IMR-90 (cell line): ENCODE data around the gene NTM. TPM values are rescaled to one million over a fixed set of nuclear protein-coding genes. Genes with fewer than 3 reads are reported as not detected.

Source experiments
- ATAC-seq: fragments of 200-7000 bp; cut with Tn5 transposase; 2 replicates; pipeline ENCODE4 v1.9.1; 2020; ENCODE audit warnings: low read depth, mild to moderate bottlenecking, moderate library complexity
- BruUV-seq: library from RNA; stranded (reverse); fragments of 400-500 nt; replicated peaks from 2 replicates; lab custom pipeline; 2021; lab: Mats Ljungman, UMichigan
- CTCF ChIA-PET: fragments of 300-600 bp; formaldehyde crosslinking; extraction: SDS; loops from one replicate; lab custom pipeline; 2021; ENCODE audit warnings: antibody characterized with exemption; lab: Yijun Ruan, JAX
- POLR2A ChIA-PET: fragments of 300-600 bp; sonication (Branson Sonifier 250); formaldehyde crosslinking; loops from one replicate; lab custom pipeline; 2022; ENCODE audit warnings: antibody characterized with exemption; ENCODE audit not compliant: unreplicated experiment; lab: Charles Lee
- DNase-seq: peaks from one replicate; pipeline ENCODE4 v3.0.0; 2013
- H2AFZ ChIP-seq: replicated peaks from 2 replicates; pipeline ENCODE3; 2013; ENCODE audit warnings: low read length, mild to moderate bottlenecking; ENCODE audit not compliant: poor library complexity
- H2AK5ac ChIP-seq: 2 replicates; pipeline ENCODE4 v1.6.1; 2013; ENCODE audit warnings: low read depth, low read length, inconsistent platforms
- H2AK9ac ChIP-seq: replicated peaks from 2 replicates; pipeline ENCODE3; 2013; ENCODE audit warnings: mild to moderate bottlenecking, low read depth, low read length, moderate library complexity; ENCODE audit not compliant: poor library complexity
- H2BK120ac ChIP-seq: 2 replicates; pipeline ENCODE4 v1.6.1; 2013; ENCODE audit warnings: low read depth, low read length, inconsistent platforms
- H2BK15ac ChIP-seq: 3 replicates; pipeline ENCODE4 v1.6.1; 2013; ENCODE audit warnings: low read depth, low read length, inconsistent platforms
- H2BK20ac ChIP-seq: 2 replicates; pipeline ENCODE4 v1.6.1; 2013; ENCODE audit warnings: low read depth, mild to moderate bottlenecking, inconsistent platforms, low read length, moderate library complexity
- H2BK5ac ChIP-seq: 2 replicates; pipeline ENCODE4 v1.6.1; 2013; ENCODE audit warnings: mild to moderate bottlenecking, low read depth, low read length, inconsistent platforms; ENCODE audit not compliant: poor library complexity, severe bottlenecking
- H3K14ac ChIP-seq: replicated peaks from 2 replicates; pipeline ENCODE4 v1.6.1; 2013; ENCODE audit warnings: low read depth, low read length, inconsistent platforms
- H3K18ac ChIP-seq: 2 replicates; pipeline ENCODE4 v1.6.1; 2013; ENCODE audit warnings: low read depth, low read length, control low read depth
- H3K23ac ChIP-seq: 2 replicates; pipeline ENCODE4 v1.6.1; 2013; ENCODE audit warnings: low read depth, low read length, inconsistent platforms
- H3K27ac ChIP-seq: 2 replicates; pipeline ENCODE4 v1.5.1; 2013; ENCODE audit warnings: mild to moderate bottlenecking, control low read depth, low read length; ENCODE audit not compliant: insufficient read depth
- H3K27me3 ChIP-seq: 2 replicates; pipeline ENCODE4 v1.6.1; 2013; ENCODE audit warnings: low read length; ENCODE audit not compliant: control insufficient read depth, insufficient read depth
- H3K36me3 ChIP-seq: 2 replicates; pipeline ENCODE4 v1.6.1; 2013; ENCODE audit warnings: low read length, mixed read lengths; ENCODE audit not compliant: control insufficient read depth, insufficient read depth
- H3K4ac ChIP-seq: 2 replicates; pipeline ENCODE4 v1.6.1; 2013; ENCODE audit warnings: low read depth, low read length, inconsistent platforms
- H3K4me1 ChIP-seq: 2 replicates; pipeline ENCODE4 v1.6.1; 2013; ENCODE audit warnings: low read length, mixed read lengths; ENCODE audit not compliant: control insufficient read depth, insufficient read depth
- H3K4me2 ChIP-seq: 2 replicates; pipeline ENCODE4 v1.6.1; 2013; ENCODE audit warnings: low read depth, mild to moderate bottlenecking, control low read depth, low read length, moderate library complexity
- H3K4me3 ChIP-seq: 2 replicates; pipeline ENCODE4 v1.5.1; 2013; ENCODE audit warnings: low read depth, mild to moderate bottlenecking, control low read depth, low read length, moderate library complexity; ENCODE audit not compliant: insufficient read depth
- H3K56ac ChIP-seq: 2 replicates; pipeline ENCODE4 v1.6.1; 2013; ENCODE audit warnings: low read length, inconsistent platforms; ENCODE audit not compliant: insufficient read depth; ENCODE audit errors: extremely low read depth
- H3K79me1 ChIP-seq, 2 experiments: 2 replicates each; pipeline ENCODE4 v1.6.1; 2013; ENCODE audit warnings: low read length in 2 of 2, inconsistent platforms in 1 of 2, low read depth in 1 of 2
- H3K9ac ChIP-seq: 2 replicates; pipeline ENCODE4 v1.6.1; 2013; ENCODE audit warnings: low read depth, low read length, control low read depth
- H3K9me1 ChIP-seq: 2 replicates; pipeline ENCODE4 v1.6.1; 2013; ENCODE audit warnings: low read length, inconsistent platforms; ENCODE audit not compliant: insufficient read depth
- H3K9me3 ChIP-seq: 2 replicates; pipeline ENCODE4 v1.6.1; 2013; ENCODE audit warnings: low read length; ENCODE audit not compliant: control insufficient read depth, insufficient read depth
- H4K20me1 ChIP-seq: 2 replicates; pipeline ENCODE4 v1.6.1; 2013; ENCODE audit warnings: low read length, inconsistent platforms; ENCODE audit not compliant: insufficient read depth
- H4K5ac ChIP-seq: 2 replicates; pipeline ENCODE4 v1.6.1; 2013; ENCODE audit warnings: mild to moderate bottlenecking, low read depth, low read length, control low read depth
- H4K8ac ChIP-seq, 2 experiments: 2 replicates each; pipeline ENCODE4 v1.6.1; 2013; ENCODE audit warnings: low read depth in 2 of 2, low read length in 2 of 2, control low read depth in 1 of 2, inconsistent platforms in 1 of 2
- H4K91ac ChIP-seq: 2 replicates; pipeline ENCODE4 v1.6.1; 2013; ENCODE audit warnings: low read depth, low read length, inconsistent platforms; ENCODE audit not compliant: insufficient read depth
- BHLHE40 ChIP-seq: fragments of 150-350 bp; IDR thresholded peaks from 2 replicates; pipeline ENCODE4 v1.6.1; 2016; ENCODE audit warnings: mild to moderate bottlenecking, low read depth, low read length
- FOS ChIP-seq: fragments of 150-350 bp; IDR thresholded peaks from 2 replicates; pipeline ENCODE4 v1.6.1; 2016; ENCODE audit warnings: low read depth, low read length
- RAD21 ChIP-seq: IDR thresholded peaks from 2 replicates; pipeline ENCODE4 v1.6.1; 2012; ENCODE audit warnings: low read length, improper control_type of control experiment
- RFX5 ChIP-seq: IDR thresholded peaks from 2 replicates; pipeline ENCODE4 v1.8.0; 2012; ENCODE audit warnings: low read depth, mild to moderate bottlenecking, low read length, moderate library complexity
- WGBS, 2 experiments: methylation state at CpG; one replicate each; pipeline versions ENCODE4 v1.1.5 to v1.1.7; 2013; ENCODE audit warnings: missing lambda C conversion rate in 2 of 2; ENCODE audit not compliant: insufficient read length in 1 of 2; ENCODE audit errors: extremely low coverage in 2 of 2; 5-methylcytosine and 5-hydroxymethylcytosine counted together
- dilution Hi-C: fragments of 300-500 bp; cut with HindIII; formaldehyde crosslinking; loops from one replicate; pipeline ENCODE4 v1.14.3; 2018; ENCODE audit warnings: low sequenced_read_pairs; ENCODE audit not compliant: unreplicated experiment
- in situ Hi-C: fragments of 300-500 bp; cut with MboI; formaldehyde crosslinking; loops from 3 replicates; pipeline ENCODE4 v1.14.3; 2019; ENCODE audit warnings: low sequenced_read_pairs, inconsistent platforms, mixed read lengths
- intact Hi-C: fragments of 100-400 bp; cut with micrococcal nuclease; formaldehyde crosslinking; loops from 2 replicates; pipeline ENCODE4 v1.10.0; 2022
- polyA plus RNA-seq, 3 experiments: library from polyadenylated mRNA; depleted of rRNA; stranded (reverse); fragments of >200 nt; gene quantifications; 2 replicates each; pipeline ENCODE4 v1.2.3, GENCODE V29; 2012; ENCODE audit warnings: low replicate concordance in 1 of 3
- total RNA-seq: library from RNA; depleted of rRNA; stranded (reverse); fragments of >200 nt; gene quantifications from 2 replicates; pipeline ENCODE4 v1.2.3, GENCODE V29; 2012

The NTM gene
- total and polyA plus RNA-seq, 2 of the 4 experiments (the other 2 are of a cell fraction): 19.5 to 25.5 TPM

- H3K9me3 ChIP-seq: no peaks in the 10 kb centered on the region
- H2BK20ac ChIP-seq: no peak overlapping the region
- intact Hi-C loops (loop anchor here (10.0 kb wide), 1 partner anchor 223 kb away; no protein-coding TSS in a partner anchor), dilution Hi-C loops (no loop called here), in situ Hi-C loops (no loop called here)
- H2AK5ac ChIP-seq: no peak overlapping the region
- H4K91ac ChIP-seq: no peak overlapping the region
- POLR2A ChIA-PET: no interaction called here
- H2BK5ac ChIP-seq: no peak overlapping the region
- CTCF ChIA-PET: no interaction called here
- no TSS peak for BruUV-seq
- no peak overlapping the region for H3K18ac ChIP-seq
- no peak overlapping the region for H4K8ac ChIP-seq
- H3K4me1 ChIP-seq: no peaks in the 10 kb centered on the region
- no peak overlapping the region for H3K4me2 ChIP-seq
- H3K27ac ChIP-seq: no peak overlapping the region
- no peak overlapping the region for H3K4ac ChIP-seq
- no peak overlapping the region for H3K14ac ChIP-seq
- peaks cover 0 to 16% of the 10 kb centered on the region in 2 experiments; a peak in 2 of 4 replicates for H3K79me1 ChIP-seq
- no peak overlapping the region for H3K4me3 ChIP-seq
- H2AFZ ChIP-seq: no peak overlapping the region
- H2BK120ac ChIP-seq: no peak overlapping the region
- H4K5ac ChIP-seq: no peak overlapping the region
- WGBS, 2 experiments: no CpG with 5 or more reads among the region's 9 CpGs
- no peak overlapping the region for H2AK9ac ChIP-seq
- TF ChIP-seq FOS (no peak), BHLHE40 (no peak), RFX5 (no peak), RAD21 (no peak)
- DNase-seq (no peak), ATAC-seq (no peak)
- no peaks in the 10 kb centered on the region for H3K36me3 ChIP-seq
- H3K27me3 ChIP-seq: no peaks in the 10 kb centered on the region
- no peak overlapping the region for H3K9ac ChIP-seq
- H3K9me1 ChIP-seq: peaks cover 8% of the 10 kb centered on the region; the same call in 1 of the 2 replicates
- no peak overlapping the region; the same call in 1 of the 2 replicates for H3K23ac ChIP-seq
- no peak overlapping the region for H2BK15ac ChIP-seq
- no peak overlapping the region for H3K56ac ChIP-seq
- H4K20me1 ChIP-seq: no peaks in the 10 kb centered on the region
Measured at GRCh38 chr11:132142121-132142520, 771.7 kb downstream of the NTM start.
